ENCODE results near the gene CMTM5.

CMTM5 gene

DNA sequence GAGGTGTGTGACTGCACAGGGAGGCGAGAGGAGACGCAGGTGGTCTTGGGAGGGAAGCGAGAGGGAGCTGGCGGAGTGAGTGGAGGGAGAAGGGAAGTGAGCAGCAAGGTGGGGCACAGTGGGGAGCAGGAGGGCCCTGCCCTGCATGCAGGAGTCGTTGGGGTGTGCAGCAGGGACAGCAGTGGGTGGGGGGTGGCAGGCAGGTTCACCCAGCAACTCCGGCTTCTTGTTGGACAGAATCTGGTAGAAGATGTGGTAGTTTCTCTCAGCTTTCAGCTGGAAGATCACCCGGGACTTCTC is 26.2 kb downstream of the CMTM5 start:
- Histone ChIP-seq H4K20me1 (ENCODE audit: control insufficient read depth, insufficient read depth, low read depth, low read length) (no peaks in the 10 kb centered on the region), H3K27me3 (ENCODE audit: control insufficient read depth, low read length) (no peaks in the 10 kb centered on the region), H3K27ac (ENCODE audit: low read depth, low read length) (no peak overlapping the region), H3K9me3 (ENCODE audit: control insufficient read depth, insufficient read depth, low read length) (no peaks in the 10 kb centered on the region), H3K4me2 (ENCODE audit: low read length) (no peak overlapping the region), H3F3A (ENCODE audit: control insufficient read depth, insufficient read depth) (no peaks in the 10 kb centered on the region), H3K36me3 (ENCODE audit: control insufficient read depth, low read length) (no peaks in the 10 kb centered on the region), H3K4me3 (ENCODE audit: low read length) (no peak overlapping the region), H3K4me1 (ENCODE audit: control insufficient read depth, low read length) (no peaks in the 10 kb centered on the region), H3K79me2 (ENCODE audit: control insufficient read depth, low read length) (no peaks in the 10 kb centered on the region), H3K9me2 (replicated peaks; ENCODE audit: control insufficient read depth, low read length) (no peaks in the 10 kb centered on the region)
- no peak for TF ChIP-seq EZH2phosphoT487 (IDR thresholded peaks at IDR 0.05; ENCODE audit: borderline replicate concordance, low read length)
- TF ChIP-seq, protein P1, sequence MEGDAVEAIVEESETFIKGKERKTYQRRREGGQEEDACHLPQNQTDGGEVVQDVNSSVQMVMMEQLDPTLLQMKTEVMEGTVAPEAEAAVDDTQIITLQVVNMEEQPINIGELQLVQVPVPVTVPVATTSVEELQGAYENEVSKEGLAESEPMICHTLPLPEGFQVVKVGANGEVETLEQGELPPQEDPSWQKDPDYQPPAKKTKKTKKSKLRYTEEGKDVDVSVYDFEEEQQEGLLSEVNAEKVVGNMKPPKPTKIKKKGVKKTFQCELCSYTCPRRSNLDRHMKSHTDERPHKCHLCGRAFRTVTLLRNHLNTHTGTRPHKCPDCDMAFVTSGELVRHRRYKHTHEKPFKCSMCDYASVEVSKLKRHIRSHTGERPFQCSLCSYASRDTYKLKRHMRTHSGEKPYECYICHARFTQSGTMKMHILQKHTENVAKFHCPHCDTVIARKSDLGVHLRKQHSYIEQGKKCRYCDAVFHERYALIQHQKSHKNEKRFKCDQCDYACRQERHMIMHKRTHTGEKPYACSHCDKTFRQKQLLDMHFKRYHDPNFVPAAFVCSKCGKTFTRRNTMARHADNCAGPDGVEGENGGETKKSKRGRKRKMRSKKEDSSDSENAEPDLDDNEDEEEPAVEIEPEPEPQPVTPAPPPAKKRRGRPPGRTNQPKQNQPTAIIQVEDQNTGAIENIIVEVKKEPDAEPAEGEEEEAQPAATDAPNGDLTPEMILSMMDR (IDR thresholded peaks at IDR 0.05; ENCODE audit: low read depth, low read length, poor library complexity, severe bottlenecking), result no peak

DNA sequence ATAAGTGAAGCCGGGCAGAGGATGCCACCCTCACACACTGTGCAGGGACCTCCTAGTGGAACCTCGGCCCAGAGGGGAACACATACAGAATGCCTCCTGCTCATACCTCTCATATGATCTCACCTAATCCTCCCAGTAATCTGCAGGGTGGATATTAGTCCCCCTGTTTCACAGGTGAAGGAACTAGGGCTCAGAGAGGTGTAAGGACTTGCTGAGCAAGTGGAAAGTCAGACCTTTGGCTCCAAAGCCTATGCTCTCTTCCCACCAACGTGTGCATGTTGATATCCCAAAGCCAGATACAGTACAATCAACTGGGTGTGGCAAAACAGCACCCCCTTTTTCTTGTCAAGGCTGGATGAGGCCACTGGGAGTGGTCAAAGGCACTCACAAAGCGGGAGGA is 27.1 kb downstream of the CMTM5 start:
- Histone ChIP-seq H4K20me1 (ENCODE audit: control insufficient read depth, insufficient read depth, low read depth, low read length) (no peaks in the 10 kb centered on the region), H3F3A (ENCODE audit: control insufficient read depth, insufficient read depth) (no peaks in the 10 kb centered on the region), H3K27ac (ENCODE audit: low read depth, low read length) (no peak overlapping the region), H3K4me2 (ENCODE audit: low read length) (no peak overlapping the region), H3K4me3 (ENCODE audit: low read length) (no peak overlapping the region), H3K27me3 (ENCODE audit: control insufficient read depth, low read length) (no peaks in the 10 kb centered on the region), H3K9me3 (ENCODE audit: control insufficient read depth, insufficient read depth, low read length) (no peaks in the 10 kb centered on the region), H3K9me2 (replicated peaks; ENCODE audit: control insufficient read depth, low read length) (no peaks in the 10 kb centered on the region), H3K4me1 (ENCODE audit: control insufficient read depth, low read length) (no peaks in the 10 kb centered on the region), H3K36me3 (ENCODE audit: control insufficient read depth, low read length) (no peaks in the 10 kb centered on the region), H3K79me2 (ENCODE audit: control insufficient read depth, low read length) (no peaks in the 10 kb centered on the region)
- TF ChIP-seq, protein P1 (IDR thresholded peaks at IDR 0.05; ENCODE audit: low read depth, low read length, poor library complexity, severe bottlenecking), result no peak
- no peak for TF ChIP-seq EZH2phosphoT487 (IDR thresholded peaks at IDR 0.05; ENCODE audit: borderline replicate concordance, low read length)

GRCh38 chr14:23404331-23404900 is 27.6 kb downstream of the CMTM5 start:
- Histone ChIP-seq H3K4me1 (ENCODE audit: control insufficient read depth, low read length) (no peaks in the 10 kb centered on the region), H3K27ac (ENCODE audit: low read depth, low read length) (no peak overlapping the region), H3K9me3 (ENCODE audit: control insufficient read depth, insufficient read depth, low read length) (no peaks in the 10 kb centered on the region), H3K36me3 (ENCODE audit: control insufficient read depth, low read length) (no peaks in the 10 kb centered on the region), H3K4me3 (ENCODE audit: low read length) (no peak overlapping the region), H3K9me2 (replicated peaks; ENCODE audit: control insufficient read depth, low read length) (no peaks in the 10 kb centered on the region), H3K27me3 (ENCODE audit: control insufficient read depth, low read length) (no peaks in the 10 kb centered on the region), H4K20me1 (ENCODE audit: control insufficient read depth, insufficient read depth, low read depth, low read length) (no peaks in the 10 kb centered on the region), H3F3A (ENCODE audit: control insufficient read depth, insufficient read depth) (no peaks in the 10 kb centered on the region), H3K79me2 (ENCODE audit: control insufficient read depth, low read length) (no peaks in the 10 kb centered on the region), H3K4me2 (ENCODE audit: low read length) (no peak overlapping the region)
- no peak for TF ChIP-seq EZH2phosphoT487 (IDR thresholded peaks at IDR 0.05; ENCODE audit: borderline replicate concordance, low read length)
- TF ChIP-seq, protein P1 (IDR thresholded peaks at IDR 0.05; ENCODE audit: low read depth, low read length, poor library complexity, severe bottlenecking), result no peak

All from DOHH2 (cell line).